Right lobe of liver (tissue), 6 donors: ENCODE data around the gene PSMD12. TPM values are rescaled to one million over a fixed set of nuclear protein-coding genes. Genes with fewer than 3 reads are reported as not detected.
"Not testable (repeated sequence)": the region's sequence is repeated elsewhere in the genome, so short reads cannot be mapped to it uniquely, and the experiment has no call there.

Experiments
- ATAC-seq, 4 donors: fragments of 200-7000 bp; cut with Tn5 transposase; one replicate each; pipeline ENCODE4 v1.9.1; 2020; ENCODE audit warnings: mild to moderate bottlenecking in 4 of 4, moderate library complexity in 4 of 4
- DNase-seq, 3 donors: peaks; one replicate each; pipeline ENCODE4 v3.0.0-alpha.2; 2020
- H3K27ac ChIP-seq, 3 donors: fragments of 200-600 bp; one replicate each; pipeline ENCODE4 v1.8.0; 2022
- H3K27me3 ChIP-seq, 2 donors: fragments of 200-600 bp; one replicate each; pipeline ENCODE4 v1.8.0; 2022
- H3K36me3 ChIP-seq, 4 donors: fragments of 200-600 bp; sonication (generic) in 1 of 4; one replicate each; pipeline versions ENCODE4 v1.5.1 to v1.8.0; 2017 to 2022; ENCODE audit warnings: control low read depth in 1 of 4
- H3K4me1 ChIP-seq, 4 donors: fragments of 200-600 bp; sonication (generic) in 1 of 4; one replicate each; pipeline versions ENCODE4 v1.5.1 to v1.8.0; 2017 to 2022; ENCODE audit warnings: control low read depth in 1 of 4
- H3K4me3 ChIP-seq, 3 donors: fragments of 200-600 bp; one replicate each; pipeline ENCODE4 v1.8.0; 2022
- H3K9me3 ChIP-seq, 4 donors: fragments of 200-600 bp; sonication (generic) in 1 of 4; one replicate each; pipeline versions ENCODE4 v1.5.1 to v1.8.0; 2017 to 2022; ENCODE audit warnings: control low read depth in 1 of 4
- CTCF ChIP-seq, 4 donors: fragments of 200-600 bp in 3 of 4; fragments of 450-650 bp in 1 of 4; IDR thresholded peaks; one replicate each; pipeline versions ENCODE4 v1.5.1 to v1.8.0; 2016 to 2022; ENCODE audit warnings: antibody characterized with exemption in 4 of 4, mild to moderate bottlenecking in 2 of 4
- POLR2A ChIP-seq: fragments of 450-650 bp; IDR thresholded peaks from one replicate; pipeline ENCODE4 v1.6.1; 2017; ENCODE audit warnings: antibody characterized with exemption, mild to moderate bottlenecking
- WGBS: methylation state at CpG from one replicate; pipeline ENCODE4 v1.1.6; 2018; ENCODE audit warnings: low coverage, low lambda C conversion rate; ENCODE audit not compliant: insufficient coverage; ENCODE audit errors: missing lambda C conversion rate; 5-methylcytosine and 5-hydroxymethylcytosine counted together
- intact Hi-C, 2 donors: fragments of 100-400 bp; cut with DNase I; formaldehyde crosslinking; loops; one replicate each; pipeline versions ENCODE4 v1.11.2 to v1.14.1; 2022
- total RNA-seq, 6 experiments: library from RNA; depleted of rRNA in 2 of 6; stranded (reverse); fragments of >200 nt in 2 of 6; fragmentation: NEBNext Ultra II Directional in 3 of 6; extraction: Animal tissue kit (Norgen Biotek cat#: 25700) in 3 of 6; gene quantifications; one replicate each; pipeline versions ENCODE4 v1.1.0 to v1.2.4, GENCODE V29; 2016 to 2023
- donor health status: DM: no; HTN: yes; CAD: no.
- donor health status: DM: no; HTN: no; CAD: no.
- donor health status: DM: no; HTN: no; CAD: no.
- donor health status: DM: no; HTN: yes; CAD: no.
- donor health status: DM: no; HTN: yes; CAD: no.

PSMD12 gene
- total RNA-seq, 6 experiments from 2014 or later: 27.3 to 40.1 (median 31.1) TPM

GRCh38 chr17:67326440-67326839 lies 39.9 kb downstream of the PSMD12 start:
- no peak for TF ChIP-seq CTCF (IDR thresholded peaks at IDR 0.05)
- TF ChIP-seq POLR2A: no peak
- H3K27ac ChIP-seq: no peak overlapping the region
- intact Hi-C loops: no loop called here
- WGBS: 100% methylated on average over 3 of the region's 3 CpGs
- H3K4me3 ChIP-seq: no peak overlapping the region
- H3K9me3 ChIP-seq: no peaks in the 10 kb centered on the region
- ATAC-seq (no peak), DNase-seq (peak in 1 of 3 donors; percentile 3)
- peaks cover 0 to 2% (median 0%) of the 10 kb centered on the region in 4 donors for H3K4me1 ChIP-seq
- H3K27me3 ChIP-seq: no peaks in the 10 kb centered on the region
- H3K36me3 ChIP-seq: no peaks in the 10 kb centered on the region

- DNase-seq (peak in 1 of 3 donors; percentile 3), ATAC-seq (no peak)
- Histone ChIP-seq H3K4me3 (no peak overlapping the region), H3K27ac (no peak overlapping the region), H3K4me1 (no peaks in the 10 kb centered on the region), H3K27me3 (no peaks in the 10 kb centered on the region), H3K9me3 (no peaks in the 10 kb centered on the region), H3K36me3 (no peaks in the 10 kb centered on the region)
- TF ChIP-seq POLR2A (no peak), CTCF (IDR thresholded peaks at IDR 0.05) (no peak)
- WGBS: no CpG with 5 or more reads among the region's 2 CpGs
- intact Hi-C loops: no loop called here
These were observed 42.0 kb downstream of the PSMD12 start for GRCh38 chr17:67324330-67324729.

DNA sequence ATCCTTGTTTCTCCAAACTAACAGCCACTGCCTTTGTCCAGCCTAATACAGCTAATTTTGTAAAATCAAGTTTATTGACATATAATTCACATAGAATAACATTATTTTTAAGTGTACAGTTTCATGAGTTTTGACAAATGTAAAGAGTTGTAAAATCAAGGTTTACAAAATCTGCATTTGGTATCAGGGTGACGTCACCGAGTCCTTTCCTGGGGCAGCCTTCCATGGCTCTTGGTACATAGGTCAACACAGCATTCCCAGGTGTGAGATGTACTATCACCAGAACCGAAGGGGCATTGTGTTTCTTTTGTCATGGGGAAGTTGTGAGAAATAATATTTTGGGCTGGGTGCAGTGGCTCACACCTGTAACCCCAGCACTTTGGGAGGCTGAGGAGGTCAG lies 42.9 kb downstream of the PSMD12 start:
- intact Hi-C loops: no loop called here
- TF ChIP-seq POLR2A (no peak), CTCF (IDR thresholded peaks at IDR 0.05) (no peak)
- Histone ChIP-seq H3K36me3 (no peaks in the 10 kb centered on the region), H3K27ac (no peak overlapping the region), H3K4me1 (no peaks in the 10 kb centered on the region), H3K27me3 (no peaks in the 10 kb centered on the region), H3K9me3 (no peaks in the 10 kb centered on the region), H3K4me3 (no peak overlapping the region)
- WGBS: 67% methylated on average over 3 of the region's 3 CpGs
- ATAC-seq: no peak
- DNase-seq: peak in 1 of 3 donors; percentile 4

DNA sequence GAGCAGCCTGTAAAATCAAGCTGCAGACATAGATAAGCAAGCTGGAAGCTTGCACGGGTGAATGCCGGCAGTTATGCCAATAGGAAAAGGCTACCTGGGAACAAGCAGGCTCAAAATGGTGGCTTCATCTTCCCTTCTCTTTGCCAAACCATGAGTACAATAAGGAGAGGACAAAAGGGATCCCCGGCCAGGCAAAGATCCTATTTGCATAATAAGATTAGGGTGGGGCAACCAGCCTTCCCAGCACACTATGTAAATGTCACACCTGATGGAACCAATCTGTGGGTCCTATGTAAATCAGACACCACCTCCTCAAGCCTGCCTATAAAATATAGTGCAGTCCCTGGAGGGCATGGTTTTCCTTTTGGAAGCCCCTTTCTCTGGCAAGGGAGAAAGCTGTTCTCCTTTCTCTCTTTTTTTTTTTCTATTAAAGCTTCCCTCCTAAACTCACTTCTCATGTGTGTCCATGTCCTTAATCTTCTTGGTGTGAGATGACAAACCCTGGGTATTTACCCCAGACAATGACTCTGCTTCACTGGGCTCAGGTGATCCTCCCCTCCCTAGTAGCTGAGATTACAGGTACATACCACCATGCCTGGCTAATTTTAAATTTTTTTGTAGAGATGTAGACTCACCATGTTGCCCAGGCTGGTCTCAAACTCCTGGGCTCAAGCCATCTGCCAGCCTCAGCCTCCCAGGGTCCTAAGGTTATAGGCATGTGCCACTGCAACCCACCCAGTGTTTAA lies 44.2 kb downstream of the PSMD12 start:
- Histone ChIP-seq H3K36me3 (no peaks in the 10 kb centered on the region), H3K9me3 (no peaks in the 10 kb centered on the region), H3K27ac (no peak overlapping the region), H3K27me3 (no peaks in the 10 kb centered on the region), H3K4me3 (no peak overlapping the region), H3K4me1 (no peaks in the 10 kb centered on the region)
- TF ChIP-seq POLR2A: no peak
- no peak for TF ChIP-seq CTCF (IDR thresholded peaks at IDR 0.05)
- intact Hi-C loops: no loop called here
- WGBS: 36% methylated on average over 2 of the region's 3 CpGs
- DNase-seq (no peak), ATAC-seq (no peak)

GRCh38 chr17:67321486-67321885 lies 44.9 kb downstream of the PSMD12 start:
- H3K27ac ChIP-seq, H3K4me3 ChIP-seq, ATAC-seq, H3K27me3 ChIP-seq, H3K9me3 ChIP-seq, H3K4me1 ChIP-seq, H3K36me3 ChIP-seq, DNase-seq, intact Hi-C loops: not testable (repeated sequence)
- 83% methylated on average over 12 of the region's 13 CpGs for WGBS
